ENCODE results near the gene ATG16L1. TPM values are rescaled to one million over a fixed set of nuclear protein-coding genes. Genes with fewer than 3 reads are reported as not detected.

ATG16L1 gene
- total RNA-seq, 2 donors from 2014 or later, result 58.3 to 67.7 TPM

DNA sequence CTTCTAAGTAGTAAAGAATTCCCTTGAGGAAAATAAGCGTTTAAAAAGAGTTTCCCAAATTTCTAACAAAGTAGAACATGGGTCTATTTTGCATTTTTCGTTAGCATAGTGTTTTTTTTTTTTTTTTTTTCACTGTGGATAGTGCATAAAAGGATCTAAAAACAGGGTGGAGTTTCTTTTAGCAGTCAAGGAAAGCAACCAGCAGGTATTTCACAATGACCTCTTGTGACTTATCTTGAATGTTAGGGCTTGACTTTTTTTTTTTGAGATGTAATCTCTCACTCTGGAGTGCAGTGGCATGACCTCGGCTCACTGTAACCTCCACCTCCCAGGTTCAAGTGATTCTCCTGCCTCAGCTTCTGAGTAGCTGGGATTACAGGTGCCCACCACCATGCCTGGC, 88.0 kb downstream of the ATG16L1 start:
- DNase-seq (ENCODE audit: low spot score), result no peak
- Histone ChIP-seq H3K36me3 (no peaks in the 10 kb centered on the region), H3K27me3 (replicated peaks; ENCODE audit: insufficient read depth) (no peaks in the 10 kb centered on the region), H3K4me3 (no peak overlapping the region), H3K4me1 (replicated peaks) (no peaks in the 10 kb centered on the region), H3K9me3 (no peaks in the 10 kb centered on the region), H3K27ac (no peak overlapping the region)
- intact Hi-C loops (cut with DNase I), result no loop called here
- TF ChIP-seq POLR2AphosphoS5 (IDR thresholded peaks at IDR 0.05), result no peak
- TF ChIP-seq POLR2A (IDR thresholded peaks at IDR 0.05), result no peak
- TF ChIP-seq CTCF (IDR thresholded peaks at IDR 0.05), result no peak
- 58% methylated on average over 3 of the region's 3 CpGs for WGBS

- no peaks in the 10 kb centered on the region for H3K27me3 ChIP-seq (replicated peaks; ENCODE audit: insufficient read depth)
- 95% methylated on average over 3 of the region's 3 CpGs for WGBS
- H3K36me3 ChIP-seq, result no peaks in the 10 kb centered on the region
- no peaks in the 10 kb centered on the region for H3K9me3 ChIP-seq
- H3K27ac ChIP-seq, result no peak overlapping the region
- H3K4me3 ChIP-seq, result no peak overlapping the region
- intact Hi-C loops (cut with DNase I), result no loop called here
- TF ChIP-seq POLR2A (IDR thresholded peaks at IDR 0.05), result no peak
- TF ChIP-seq POLR2AphosphoS5 (IDR thresholded peaks at IDR 0.05), result no peak
- TF ChIP-seq CTCF (IDR thresholded peaks at IDR 0.05), result no peak
- DNase-seq (ENCODE audit: low spot score), result no peak
- no peaks in the 10 kb centered on the region for H3K4me1 ChIP-seq (replicated peaks)
These were observed 89.8 kb downstream of the ATG16L1 start for GRCh38 chr2:233341296-233341695.

- 79% methylated on average over 5 of the region's 5 CpGs for WGBS
- TF ChIP-seq POLR2A (IDR thresholded peaks at IDR 0.05), result no peak
- TF ChIP-seq POLR2AphosphoS5 (IDR thresholded peaks at IDR 0.05), result no peak
- no peak for TF ChIP-seq CTCF (IDR thresholded peaks at IDR 0.05)
- no peaks in the 10 kb centered on the region for H3K9me3 ChIP-seq
- H3K36me3 ChIP-seq, result no peaks in the 10 kb centered on the region
- H3K27ac ChIP-seq, result no peak overlapping the region
- H3K27me3 ChIP-seq (replicated peaks; ENCODE audit: insufficient read depth), result no peaks in the 10 kb centered on the region
- H3K4me3 ChIP-seq, result no peak overlapping the region
- no peak for DNase-seq (ENCODE audit: low spot score)
- H3K4me1 ChIP-seq (replicated peaks), result no peaks in the 10 kb centered on the region
- intact Hi-C loops (cut with DNase I), result no loop called here
These were observed 90.8 kb downstream of the ATG16L1 start for GRCh38 chr2:233342301-233342700.

- Histone ChIP-seq H3K9me3 (no peaks in the 10 kb centered on the region), H3K4me3 (no peak overlapping the region), H3K4me1 (replicated peaks) (no peaks in the 10 kb centered on the region), H3K36me3 (no peaks in the 10 kb centered on the region), H3K27me3 (replicated peaks; ENCODE audit: insufficient read depth) (no peaks in the 10 kb centered on the region), H3K27ac (no peak overlapping the region)
- no peak for DNase-seq (ENCODE audit: low spot score)
- WGBS, result 92% methylated on average over 15 of the region's 15 CpGs
- TF ChIP-seq POLR2AphosphoS5 (IDR thresholded peaks at IDR 0.05), result no peak
- no peak for TF ChIP-seq CTCF (IDR thresholded peaks at IDR 0.05)
- TF ChIP-seq POLR2A (IDR thresholded peaks at IDR 0.05), result no peak
- intact Hi-C loops (cut with DNase I), result no loop called here
These were observed 91.8 kb downstream of the ATG16L1 start for GRCh38 chr2:233343171-233343705.

Small RNAs within 50 kb of the gene (small RNA-seq; reads per million reads assigned to genes)
- gene RN7SL32P (0 reads per million in 2 donors), gene SCARNA5 (118 to 667 reads per million in 2 donors), gene SCARNA6 (12.9 to 53.1 reads per million in 2 donors)

Other genes starting within 250 kb of the ATG16L1 start
- gene NGEF, start 238.4 kb upstream of the ATG16L1 start, total RNA-seq, result 10 to 100 TPM in 1 of 2 donors, 1 to 10 TPM in 1; 2.0 to 19.0 TPM
- gene NEU2, start 219.0 kb upstream of the ATG16L1 start, total RNA-seq, result not detected
- 10 to 100 TPM; 11.4 to 18.8 TPM for gene INPP5D, start 191.3 kb upstream of the ATG16L1 start, total RNA-seq
- under 1 TPM in 1 of 2 donors, not detected in 1; 0.45 TPM for gene SAG, start 56.1 kb downstream of the ATG16L1 start, total RNA-seq
- 10 to 100 TPM; 21.5 to 63.1 TPM for gene DGKD, start 102.8 kb downstream of the ATG16L1 start, total RNA-seq

Data from prostate gland (tissue), 2 donors.